OCI-LY3 (cell line): ENCODE results near the gene CEP170B.

ENCODE experiments used
- H2AFZ ChIP-seq: fragments of 200-600, 300-600 bp; shearing (Covaris generic); 2 replicates; pipeline ENCODE4 v1.6.0; 2014; ENCODE audit warnings: antibody characterized with exemption, low read depth, low read length
- H3K27ac ChIP-seq: fragments of 200-600, 300-600 bp; sonication (generic); 2 replicates; pipeline ENCODE4 v1.5.1; 2014; ENCODE audit warnings: mild to moderate bottlenecking, low read length, moderate library complexity, mixed read lengths
- H3K27me3 ChIP-seq: fragments of 200-600, 300-600 bp; sonication (generic); 2 replicates; pipeline ENCODE4 v1.6.1; 2014; ENCODE audit warnings: low read depth, low read length, mixed read lengths
- H3K36me3 ChIP-seq: fragments of 200-600, 300-600 bp; sonication (generic); replicated peaks from 2 replicates; pipeline ENCODE3; 2014; ENCODE audit warnings: low read depth, low read length, mixed read lengths
- H3K4me1 ChIP-seq: fragments of 300-600, 200-600 bp; sonication (generic); 2 replicates; pipeline ENCODE4 v1.6.1; 2014; ENCODE audit warnings: low read length, mixed read lengths
- H3K4me2 ChIP-seq: fragments of 200-600, 300-600 bp; sonication (generic); 2 replicates; pipeline ENCODE4 v1.6.1; 2014; ENCODE audit warnings: low read length, mixed read lengths
- H3K4me3 ChIP-seq: fragments of 300-600, 200-600 bp; sonication (generic); 2 replicates; pipeline ENCODE4 v1.5.1; 2014; ENCODE audit warnings: antibody characterized with exemption, mild to moderate bottlenecking, low read length, moderate library complexity
- H3K79me2 ChIP-seq: fragments of 300-600, 200-600 bp; shearing (Covaris generic); 2 replicates; pipeline ENCODE4 v1.6.1; 2014; ENCODE audit warnings: mild to moderate bottlenecking, low read length, mixed read lengths
- H3K9ac ChIP-seq: fragments of 300-600, 200-600 bp; shearing (Covaris generic); 2 replicates; pipeline ENCODE4 v1.6.0; 2014; ENCODE audit warnings: mild to moderate bottlenecking, low read length, moderate library complexity
- H3K9me3 ChIP-seq: fragments of 200-600, 300-600 bp; shearing (Covaris generic); 2 replicates; pipeline ENCODE4 v1.6.1; 2014; ENCODE audit warnings: low read length, mixed read lengths; ENCODE audit not compliant: insufficient read depth
- H4K20me1 ChIP-seq: fragments of 200-600, 300-600 bp; sonication (generic); 2 replicates; pipeline ENCODE4 v1.6.1; 2016; ENCODE audit warnings: low read length, mixed read lengths; ENCODE audit not compliant: insufficient read depth
- EZH2phosphoT487 ChIP-seq: fragments of 200-600 bp; shearing (Covaris generic); IDR thresholded peaks from 2 replicates; pipeline ENCODE4 v1.6.1; 2018; ENCODE audit warnings: antibody characterized with exemption, mixed run types, low read depth
- TF ChIP-seq, protein P1 (sequence below): fragments of 200-600, 300-600 bp; sonication (generic); IDR thresholded peaks from 2 replicates; pipeline ENCODE4 v1.5.1; 2014; ENCODE audit warnings: antibody characterized with exemption, low read length, low read depth

Gene CEP170B

DNA sequence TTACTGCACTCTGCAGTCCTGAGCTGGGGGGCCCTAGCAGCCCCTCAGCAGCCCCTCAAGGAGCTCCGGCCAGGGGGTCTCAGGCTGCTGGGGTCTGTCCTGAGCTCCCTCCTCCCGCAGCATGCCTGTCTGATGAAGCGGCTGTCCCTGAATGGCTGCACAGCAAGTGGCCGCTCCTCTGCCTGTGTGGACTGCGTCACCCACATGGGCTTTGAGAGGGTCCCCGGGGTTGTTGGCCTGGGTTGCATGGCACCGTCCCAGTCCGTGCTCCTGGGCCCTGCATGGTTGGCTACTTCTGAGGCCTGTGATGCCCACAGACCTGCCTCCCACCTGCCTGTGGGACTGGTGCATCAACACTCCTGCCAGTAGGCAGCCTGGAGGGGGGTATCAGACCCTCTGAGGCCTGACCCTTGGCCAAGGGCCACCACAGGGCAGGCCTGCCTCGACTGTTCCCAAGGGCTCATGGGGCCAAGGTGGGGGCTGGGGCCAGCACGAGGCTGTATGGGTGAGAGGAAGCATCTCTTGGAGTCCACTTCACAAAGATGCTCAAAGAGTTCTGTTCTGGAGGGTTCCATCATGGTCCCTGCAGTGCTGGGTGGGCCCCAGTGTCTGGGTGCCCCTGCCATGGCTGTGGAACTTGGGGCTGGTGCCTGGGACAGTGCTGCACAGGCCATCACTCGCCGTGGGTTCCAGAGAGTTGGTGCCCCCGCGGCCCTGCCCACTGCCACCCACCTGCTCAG is 12.2 kb downstream of the CEP170B start:
- Histone ChIP-seq H3K9me3 (no peaks in the 10 kb centered on the region), H3K4me3 (no peak overlapping the region), H3K4me2 (no peak overlapping the region), H4K20me1 (no peaks in the 10 kb centered on the region), H3K36me3 (no peaks in the 10 kb centered on the region), H2AFZ (no peak overlapping the region), H3K9ac (no peak overlapping the region), H3K27ac (no peak overlapping the region), H3K27me3 (no peaks in the 10 kb centered on the region), H3K79me2 (no peaks in the 10 kb centered on the region), H3K4me1 (peaks cover 7% of the 10 kb centered on the region; the same call in 1 of the 2 replicates)
- TF ChIP-seq EZH2phosphoT487 = no peak
- TF ChIP-seq, protein P1, sequence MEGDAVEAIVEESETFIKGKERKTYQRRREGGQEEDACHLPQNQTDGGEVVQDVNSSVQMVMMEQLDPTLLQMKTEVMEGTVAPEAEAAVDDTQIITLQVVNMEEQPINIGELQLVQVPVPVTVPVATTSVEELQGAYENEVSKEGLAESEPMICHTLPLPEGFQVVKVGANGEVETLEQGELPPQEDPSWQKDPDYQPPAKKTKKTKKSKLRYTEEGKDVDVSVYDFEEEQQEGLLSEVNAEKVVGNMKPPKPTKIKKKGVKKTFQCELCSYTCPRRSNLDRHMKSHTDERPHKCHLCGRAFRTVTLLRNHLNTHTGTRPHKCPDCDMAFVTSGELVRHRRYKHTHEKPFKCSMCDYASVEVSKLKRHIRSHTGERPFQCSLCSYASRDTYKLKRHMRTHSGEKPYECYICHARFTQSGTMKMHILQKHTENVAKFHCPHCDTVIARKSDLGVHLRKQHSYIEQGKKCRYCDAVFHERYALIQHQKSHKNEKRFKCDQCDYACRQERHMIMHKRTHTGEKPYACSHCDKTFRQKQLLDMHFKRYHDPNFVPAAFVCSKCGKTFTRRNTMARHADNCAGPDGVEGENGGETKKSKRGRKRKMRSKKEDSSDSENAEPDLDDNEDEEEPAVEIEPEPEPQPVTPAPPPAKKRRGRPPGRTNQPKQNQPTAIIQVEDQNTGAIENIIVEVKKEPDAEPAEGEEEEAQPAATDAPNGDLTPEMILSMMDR = no peak

DNA sequence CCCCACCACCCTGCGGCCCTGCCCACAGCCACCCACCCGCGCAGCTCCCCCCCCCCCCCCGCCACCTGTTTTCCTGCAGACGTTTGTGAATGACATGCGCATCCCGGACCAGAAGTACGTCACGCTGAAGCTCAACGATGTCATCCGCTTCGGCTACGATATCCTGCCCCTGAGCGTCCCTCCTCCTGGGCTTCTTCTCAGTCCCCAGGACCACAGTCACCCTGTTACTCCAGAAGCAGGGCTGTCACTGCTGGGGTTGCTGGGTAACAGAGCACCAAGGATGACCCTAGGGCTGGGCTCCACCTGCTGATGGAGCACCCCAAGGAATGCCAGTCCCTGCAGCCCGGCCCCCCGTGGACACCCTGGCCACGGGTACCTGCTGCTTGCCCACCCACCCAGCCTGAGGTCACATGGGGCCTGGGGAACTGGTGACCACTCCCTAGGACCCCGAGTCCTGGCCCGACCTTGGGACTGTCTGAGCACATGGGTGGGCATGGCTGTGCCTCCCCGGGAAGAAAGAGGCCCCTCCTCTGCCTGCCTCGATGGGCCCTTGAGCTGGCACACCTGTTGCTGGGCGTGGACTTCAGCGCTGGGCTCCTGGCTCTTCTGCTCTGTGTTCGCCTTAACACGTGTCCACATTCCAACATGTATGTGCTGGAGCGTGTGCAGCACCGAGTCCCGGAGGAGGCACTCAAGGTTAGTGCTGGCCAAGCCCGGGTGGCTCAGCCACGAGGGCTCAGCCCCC is 12.9 kb downstream of the CEP170B start:
- H3K9ac ChIP-seq = no peak overlapping the region
- no peaks in the 10 kb centered on the region for H3K9me3 ChIP-seq
- H3K4me1 ChIP-seq = peaks cover 7% of the 10 kb centered on the region; the same call in 1 of the 2 replicates
- no peaks in the 10 kb centered on the region for H3K36me3 ChIP-seq
- H3K27ac ChIP-seq = no peak overlapping the region
- no peak overlapping the region for H2AFZ ChIP-seq
- TF ChIP-seq, protein P1 = no peak
- no peak for TF ChIP-seq EZH2phosphoT487
- no peak overlapping the region for H3K4me2 ChIP-seq
- no peaks in the 10 kb centered on the region for H3K27me3 ChIP-seq
- H3K4me3 ChIP-seq = no peak overlapping the region
- no peaks in the 10 kb centered on the region for H4K20me1 ChIP-seq
- H3K79me2 ChIP-seq = no peaks in the 10 kb centered on the region

DNA sequence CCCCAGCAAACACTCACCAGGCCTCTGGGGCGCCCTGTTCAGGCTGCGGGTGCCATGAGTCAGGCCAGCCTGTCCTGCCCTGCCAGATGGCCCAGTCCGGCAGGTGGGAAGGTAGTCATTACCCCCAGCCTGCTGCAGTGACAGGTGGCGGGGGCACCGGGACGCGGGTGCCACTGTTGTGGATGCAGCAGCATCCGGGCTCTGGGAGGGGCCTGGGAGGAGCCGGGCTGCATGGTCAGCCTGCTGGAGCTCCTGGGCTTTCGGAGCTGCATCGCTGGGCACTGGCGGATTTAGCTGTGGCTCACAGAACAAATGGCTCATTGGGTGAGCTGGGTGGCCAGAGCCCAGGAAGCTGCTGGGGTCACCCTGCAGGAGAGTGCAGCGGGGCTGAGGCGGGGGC is 13.5 kb downstream of the CEP170B start:
- Histone ChIP-seq H3K4me3 (no peak overlapping the region), H4K20me1 (no peaks in the 10 kb centered on the region), H3K4me1 (peaks cover 7% of the 10 kb centered on the region; the same call in 1 of the 2 replicates), H3K79me2 (no peaks in the 10 kb centered on the region), H2AFZ (no peak overlapping the region), H3K9me3 (no peaks in the 10 kb centered on the region), H3K9ac (no peak overlapping the region), H3K4me2 (no peak overlapping the region), H3K27ac (no peak overlapping the region), H3K36me3 (no peaks in the 10 kb centered on the region), H3K27me3 (no peaks in the 10 kb centered on the region)
- TF ChIP-seq, protein P1 = no peak
- TF ChIP-seq EZH2phosphoT487 = no peak
